Hypothalamus (tissue), 51 donors: Measurements from ENCODE around the gene FUT8.

ENCODE experiments used
- DNase-seq, 51 donors: peaks; one replicate each; lab custom pipeline; 2025; lab: John Stamatoyannopoulos, UW

FUT8 gene

DNA sequence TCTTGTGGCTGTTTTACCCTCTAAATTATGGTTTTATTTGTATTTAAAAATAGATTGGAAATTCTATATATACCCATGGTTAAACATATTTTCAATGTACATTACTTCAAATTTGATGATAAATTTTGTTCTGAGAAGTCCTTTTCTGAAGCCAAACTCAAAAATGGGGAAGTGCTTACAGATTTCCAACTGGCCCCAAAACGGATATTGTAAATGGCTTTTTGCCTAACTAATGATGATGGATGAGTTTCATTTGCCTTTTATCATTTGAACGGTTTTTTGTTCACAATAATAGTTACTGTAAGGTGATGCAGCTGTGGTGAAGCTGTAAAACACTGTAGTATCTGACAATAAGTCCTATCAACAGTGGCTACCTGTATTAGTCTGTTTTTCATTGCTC is 136.9 kb downstream of the FUT8 start:
- DNase-seq: no peak

DNA sequence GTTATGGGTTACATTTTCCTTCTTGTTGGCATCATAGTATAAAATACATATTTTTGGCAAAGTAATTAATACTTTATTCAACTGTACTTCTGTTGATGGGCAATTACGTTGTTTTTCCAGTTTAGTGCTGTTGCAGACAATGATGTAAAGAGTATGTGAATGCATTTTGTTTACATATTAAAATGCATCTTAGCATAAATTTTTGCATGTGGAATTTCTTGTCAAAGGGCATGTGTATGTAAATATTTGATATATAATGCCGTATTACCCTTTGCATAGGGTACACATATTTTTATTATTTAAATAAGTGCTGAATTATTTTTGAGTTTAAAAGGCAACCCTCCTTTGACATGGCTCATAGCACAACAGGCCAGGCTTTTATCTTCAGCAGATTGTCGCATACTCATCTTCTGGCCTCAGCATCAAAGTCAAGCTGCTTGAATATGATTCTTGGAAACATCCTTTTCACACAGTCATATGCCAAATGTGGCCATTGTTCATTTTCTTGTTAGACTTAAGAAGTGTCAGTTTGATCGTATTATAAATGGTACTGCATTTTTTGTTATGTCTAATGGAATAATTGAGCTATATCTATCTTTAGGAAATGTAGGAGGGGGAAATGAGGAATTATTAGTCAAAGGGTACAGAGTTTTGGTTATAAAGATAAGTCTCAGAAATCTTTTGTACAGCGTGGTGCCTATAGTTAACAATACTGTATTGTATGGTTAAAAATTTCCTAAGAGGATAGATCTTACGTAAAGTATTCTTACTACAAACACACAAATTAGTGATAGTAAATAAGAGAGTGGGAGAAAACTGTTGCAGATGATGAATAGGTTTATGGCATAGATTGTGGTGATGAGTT is 138.5 kb downstream of the FUT8 start:
- DNase-seq: no peak

DNA sequence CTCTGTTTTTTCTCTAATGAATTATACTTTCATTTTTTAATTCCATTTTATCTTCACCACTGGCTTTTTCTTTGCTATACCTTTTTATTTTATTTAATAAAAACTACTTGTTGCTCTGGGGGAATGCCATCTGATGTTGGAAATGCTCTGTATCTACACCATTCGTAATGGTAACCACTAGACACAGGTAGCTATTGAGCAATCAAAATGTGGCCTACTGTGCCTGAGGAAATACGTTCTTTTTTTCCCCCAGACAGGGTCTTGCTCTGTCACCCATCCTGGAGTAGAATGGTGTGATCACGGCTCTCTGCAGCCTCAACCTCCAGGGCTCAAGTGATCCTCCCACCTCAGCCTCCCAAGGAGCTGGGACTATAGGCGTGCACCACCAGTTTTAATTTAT is 140.2 kb downstream of the FUT8 start:
- no peak for DNase-seq

DNA sequence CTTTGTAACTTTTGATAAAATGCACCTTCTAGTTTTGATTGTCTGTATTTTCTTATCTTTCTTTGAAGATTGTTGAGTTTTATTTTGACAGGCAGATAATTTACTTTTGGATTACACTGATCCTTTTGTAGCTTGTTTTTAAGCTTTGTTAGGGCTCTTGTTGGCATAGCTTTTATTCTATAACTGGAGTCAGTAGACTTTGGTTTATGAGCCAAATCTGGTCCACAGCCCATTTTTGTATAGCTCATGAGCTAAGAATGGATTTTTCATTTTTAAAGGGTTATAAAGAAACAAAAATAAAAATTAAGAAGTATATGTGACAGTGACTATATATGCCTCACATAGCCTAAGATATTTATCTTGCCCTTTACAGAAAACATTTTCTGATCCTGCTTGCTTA is 142.3 kb downstream of the FUT8 start:
- no peak for DNase-seq

DNA sequence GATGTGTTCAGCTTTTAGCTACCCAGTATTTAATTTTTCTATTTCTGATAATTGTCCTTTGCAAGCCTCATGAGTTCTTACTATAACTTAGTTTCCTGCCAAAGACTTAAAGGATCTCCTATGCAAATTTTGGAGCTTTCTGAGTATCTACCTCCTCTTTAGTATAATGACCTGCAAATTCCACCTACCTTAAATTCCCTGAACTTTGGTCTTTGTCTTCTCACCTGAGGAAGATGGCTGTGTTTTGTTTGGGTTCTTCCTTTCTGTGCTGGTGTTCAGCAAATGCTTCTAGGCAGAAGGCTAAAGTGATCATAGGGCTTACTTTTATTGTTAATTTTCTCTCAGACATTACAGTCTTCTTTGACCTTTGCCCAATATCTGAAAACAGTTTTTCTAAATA is 142.8 kb downstream of the FUT8 start:
- no peak for DNase-seq

DNA sequence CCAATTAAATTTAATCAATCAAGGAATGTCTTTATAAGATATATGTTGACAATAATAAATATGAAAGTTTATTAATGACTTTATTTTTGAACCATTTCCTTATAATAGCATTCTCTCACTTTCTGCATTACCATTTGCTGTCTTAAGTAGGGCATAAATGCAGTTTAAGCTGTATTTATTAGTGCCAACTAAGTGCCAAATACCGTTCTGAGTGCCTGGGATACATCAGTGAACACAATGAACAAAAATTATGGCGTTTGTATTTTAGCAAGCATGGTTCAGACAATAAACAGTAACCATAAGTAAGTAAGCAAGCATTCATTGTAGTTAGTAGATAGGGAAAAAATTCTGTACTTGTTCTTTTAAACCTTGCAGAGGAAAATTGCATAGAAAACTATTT is 145.8 kb downstream of the FUT8 start:
- no peak for DNase-seq

DNA sequence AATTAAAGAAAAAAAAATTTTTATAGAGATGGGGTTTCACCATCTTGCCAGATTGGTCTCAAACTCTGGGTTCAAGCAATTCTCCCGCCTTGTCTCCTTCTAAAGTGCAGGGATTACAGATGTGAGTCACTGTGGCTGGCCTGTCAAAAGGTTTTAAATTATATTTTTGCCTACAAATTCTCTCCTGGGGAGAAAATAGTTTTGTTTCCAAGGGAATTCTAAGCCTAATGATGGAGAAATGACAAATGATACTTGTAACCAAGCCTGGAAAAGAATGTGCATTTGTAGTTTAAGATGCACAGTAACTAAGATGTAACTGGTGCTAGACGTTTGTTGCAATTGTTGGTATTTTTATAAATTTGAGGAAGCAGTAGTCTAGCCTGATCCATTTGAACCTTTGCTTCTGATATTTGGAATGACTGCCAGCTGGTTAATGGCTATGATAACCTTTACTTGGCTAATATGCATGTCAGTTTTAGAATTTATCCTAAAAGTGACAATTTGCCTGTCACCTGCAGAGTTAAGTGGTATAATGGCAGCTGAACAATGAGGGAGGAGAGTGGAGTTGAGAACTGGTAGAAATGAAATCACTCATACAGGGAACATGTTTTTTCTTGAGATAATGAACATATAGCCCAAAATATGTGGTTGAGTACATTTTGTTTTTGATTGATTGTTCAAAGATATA is 148.0 kb downstream of the FUT8 start:
- DNase-seq: no peak

DNA sequence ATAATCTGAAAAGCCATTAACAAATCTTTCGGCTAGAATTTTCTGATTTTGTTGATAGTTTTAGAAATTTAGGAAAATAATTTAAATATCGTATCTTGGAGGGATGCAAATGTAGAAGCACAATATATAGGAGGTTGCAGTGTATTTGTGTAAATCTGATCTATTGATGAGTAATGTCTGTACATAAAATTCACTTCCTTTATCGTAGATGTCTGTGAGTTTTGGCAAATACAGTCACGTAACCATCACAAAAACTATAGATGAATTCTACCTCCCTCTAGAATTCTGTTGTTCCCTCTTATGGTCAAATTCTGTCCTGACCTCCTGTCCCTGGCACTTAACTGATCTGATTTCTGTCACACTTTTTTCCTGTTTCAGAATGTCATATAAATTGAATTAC is 151.8 kb downstream of the FUT8 start:
- no peak for DNase-seq

DNA sequence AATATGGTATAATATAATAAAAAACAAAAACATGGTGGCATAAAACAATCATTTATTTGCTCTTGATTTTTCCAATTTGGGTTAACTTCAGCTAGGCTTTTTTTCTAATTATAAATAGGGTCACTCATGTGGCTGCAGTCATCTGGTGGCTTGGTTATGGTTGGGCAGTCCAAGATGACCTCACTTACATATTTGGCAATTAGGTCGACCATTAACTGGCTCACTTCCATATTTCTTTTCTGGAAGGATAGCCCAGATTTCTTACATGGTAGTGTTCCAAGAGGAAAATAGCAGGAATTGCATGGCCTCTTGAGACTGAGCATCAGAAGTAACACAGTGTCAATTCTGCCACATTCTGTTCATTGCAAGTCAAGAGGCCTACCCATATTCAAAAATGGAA is 153.4 kb downstream of the FUT8 start:
- DNase-seq: no peak

DNA sequence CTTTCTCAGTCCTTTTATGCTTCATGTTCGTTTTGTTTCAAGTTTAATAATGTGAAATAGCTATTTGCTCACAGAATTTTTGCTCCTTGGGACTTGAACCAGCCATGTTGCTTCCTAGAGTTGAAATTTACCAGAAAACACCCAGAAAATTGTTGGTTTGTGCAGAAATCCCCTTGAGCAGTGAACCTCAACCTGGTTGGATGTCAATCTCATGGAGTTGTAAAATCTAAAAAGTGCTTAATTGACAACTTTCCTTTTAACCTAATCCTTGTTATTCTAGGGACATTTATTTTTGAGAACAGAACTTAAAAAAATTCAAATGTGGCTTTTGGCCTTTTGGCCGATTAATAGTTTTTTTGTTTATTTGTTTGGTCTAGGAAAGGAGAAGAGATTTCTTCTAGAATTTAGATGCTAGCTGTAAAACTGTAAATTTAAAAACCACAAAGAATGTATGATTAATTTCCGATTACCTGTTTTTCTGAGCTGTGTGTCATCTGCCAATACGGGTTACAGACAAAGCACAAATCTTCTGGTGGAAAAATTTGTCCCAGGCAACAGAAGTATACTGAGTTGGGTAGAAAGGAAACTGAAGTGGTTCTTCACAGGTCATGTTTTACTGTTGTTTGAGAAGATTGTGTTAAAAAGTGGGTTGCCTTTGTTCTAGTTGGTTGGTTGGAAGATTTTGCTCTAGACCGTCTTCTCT is 154.4 kb downstream of the FUT8 start:
- no peak for DNase-seq

DNA sequence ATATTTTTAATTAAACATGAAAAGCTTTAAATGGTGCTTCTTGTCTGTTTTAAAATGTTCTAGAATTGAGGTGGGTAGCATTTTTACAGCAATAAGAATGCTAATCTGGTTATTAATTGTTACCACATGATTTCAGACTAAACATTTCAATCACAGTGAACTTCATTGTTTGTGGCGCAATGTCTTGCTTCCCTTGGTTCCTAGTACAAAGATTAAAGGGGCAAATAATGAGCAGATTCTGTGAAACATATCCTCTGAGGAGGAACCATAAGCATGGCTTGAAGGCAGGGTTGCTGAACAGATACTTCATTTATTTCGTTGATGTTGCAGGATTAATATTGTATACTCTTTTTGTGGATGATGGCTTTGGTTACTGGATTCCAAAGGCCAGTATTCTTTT is 162.1 kb downstream of the FUT8 start:
- no peak for DNase-seq

DNA sequence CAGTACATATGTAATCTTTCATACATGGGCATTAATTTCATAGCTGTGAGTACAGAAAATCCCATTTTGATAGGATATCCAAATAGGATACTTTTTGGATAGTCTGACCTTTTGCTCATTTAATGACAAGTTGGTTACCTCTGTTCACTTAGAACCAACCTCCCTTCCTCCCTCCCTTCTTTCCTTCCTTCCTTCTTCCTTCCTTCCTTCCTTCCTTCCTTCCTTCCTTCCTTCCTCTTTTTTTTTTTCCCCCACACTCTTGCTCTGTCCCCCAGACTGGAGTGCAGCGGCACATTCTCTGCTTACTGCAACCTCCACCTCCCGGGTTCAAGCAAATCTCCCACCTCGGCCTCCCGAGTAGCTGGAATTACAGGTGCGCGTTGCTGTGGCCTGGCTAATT is 162.9 kb downstream of the FUT8 start:
- DNase-seq: no peak

DNA sequence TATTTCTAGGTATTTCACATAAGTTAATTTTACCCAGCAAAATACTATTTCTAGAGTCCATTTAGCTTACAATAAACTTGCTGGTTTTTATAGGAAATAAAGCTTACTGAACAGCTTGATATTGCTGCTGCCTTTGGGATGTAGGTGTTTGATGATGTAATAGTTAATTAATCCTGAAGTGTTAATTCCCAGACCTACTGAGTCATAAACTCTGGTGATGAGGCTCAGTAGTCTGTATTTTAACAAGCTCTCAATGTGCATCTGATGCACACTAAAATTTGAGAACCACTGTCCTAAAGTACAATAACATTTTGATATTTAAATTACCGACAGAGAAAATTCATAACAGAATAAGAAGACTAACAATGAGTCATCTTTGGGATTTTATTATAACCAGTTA is 168.4 kb downstream of the FUT8 start:
- no peak for DNase-seq

DNA sequence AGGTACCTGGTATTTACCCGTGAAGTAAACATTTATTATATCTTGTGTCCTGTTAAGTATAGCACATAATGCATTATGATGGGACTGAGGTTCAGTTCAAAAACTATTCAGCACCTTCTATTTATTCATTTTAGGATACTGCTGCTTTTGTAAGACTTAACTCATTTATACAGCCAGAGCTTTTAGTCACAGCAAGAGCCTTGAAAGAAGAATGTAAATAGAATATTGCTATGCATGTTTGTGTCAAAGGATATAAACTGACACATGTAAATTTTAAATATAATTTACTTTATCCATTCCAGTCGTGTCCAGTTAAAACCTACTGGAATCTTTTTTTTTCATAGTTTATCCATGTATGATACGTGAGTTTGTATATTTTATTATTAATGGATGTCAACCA is 168.8 kb downstream of the FUT8 start:
- no peak for DNase-seq

DNA sequence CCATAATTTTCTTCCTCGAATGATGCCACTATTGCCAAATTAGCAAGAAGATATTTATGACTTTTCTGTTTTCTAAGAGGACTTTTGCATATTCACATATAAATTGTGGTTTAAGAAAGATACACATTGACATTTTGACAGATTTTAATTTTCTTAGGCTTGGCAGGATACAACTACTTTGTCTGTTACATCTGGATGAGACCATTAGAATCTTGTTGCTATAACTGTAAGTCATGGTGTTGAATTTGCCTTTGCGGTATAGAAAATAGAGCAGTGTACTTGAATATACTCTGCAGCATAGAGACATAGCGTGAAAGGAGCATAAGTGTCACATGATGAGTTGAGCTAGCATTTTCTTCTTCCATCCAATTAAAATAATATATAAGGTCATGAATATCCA is 169.3 kb downstream of the FUT8 start:
- no peak for DNase-seq

DNA sequence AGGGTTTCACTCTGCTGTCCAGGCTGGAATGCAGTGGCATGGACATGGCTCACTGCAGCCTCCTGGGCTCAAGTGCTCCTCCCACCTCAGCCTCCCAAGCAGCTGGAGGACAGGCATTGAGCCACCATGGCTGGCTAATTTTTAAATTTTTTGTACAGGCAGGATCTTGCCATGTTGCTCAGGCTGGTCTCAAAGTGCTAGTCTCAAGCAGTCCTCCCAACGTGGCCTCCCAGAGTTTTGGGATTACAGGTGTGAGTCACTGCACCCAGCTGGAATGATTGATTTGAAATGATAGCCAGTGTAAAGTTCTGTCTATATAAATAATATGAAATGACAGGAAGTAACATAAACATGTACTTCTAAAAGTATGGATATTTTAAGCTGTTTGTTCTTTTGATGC is 172.7 kb downstream of the FUT8 start:
- DNase-seq: no peak

DNA sequence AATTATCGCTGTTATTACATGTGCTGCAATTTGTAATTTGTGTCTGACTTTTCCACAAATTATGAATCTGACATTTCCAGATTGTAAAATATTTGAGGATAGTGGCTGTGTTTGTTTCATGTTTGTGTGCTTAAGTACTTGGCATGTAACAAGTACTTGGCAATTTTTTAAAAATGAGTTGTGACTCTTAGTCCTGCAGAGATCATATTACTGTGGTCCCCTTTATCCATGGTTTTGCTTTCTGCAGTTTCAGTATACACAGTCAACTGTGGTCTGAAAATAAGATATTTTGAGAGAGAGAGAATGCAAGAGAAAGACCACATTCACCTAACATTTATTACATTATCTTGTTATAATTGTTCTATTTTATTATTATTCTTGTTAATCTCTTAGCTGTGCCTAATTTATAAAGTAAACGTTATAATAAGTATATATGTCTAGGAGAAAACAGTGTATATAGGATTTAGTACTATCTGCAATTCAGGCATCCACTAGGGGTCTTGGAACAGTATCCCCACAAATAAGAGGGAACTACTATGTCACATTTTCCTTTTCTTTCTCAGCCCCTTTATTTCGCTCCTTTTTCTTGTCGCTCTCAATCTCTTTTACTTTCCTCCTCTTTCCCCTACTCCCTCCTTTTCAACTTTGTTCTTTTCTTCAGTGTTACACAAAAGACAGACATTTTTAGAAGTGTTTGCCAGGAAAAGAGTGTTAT is 176.1 kb downstream of the FUT8 start:
- DNase-seq: no peak

DNA sequence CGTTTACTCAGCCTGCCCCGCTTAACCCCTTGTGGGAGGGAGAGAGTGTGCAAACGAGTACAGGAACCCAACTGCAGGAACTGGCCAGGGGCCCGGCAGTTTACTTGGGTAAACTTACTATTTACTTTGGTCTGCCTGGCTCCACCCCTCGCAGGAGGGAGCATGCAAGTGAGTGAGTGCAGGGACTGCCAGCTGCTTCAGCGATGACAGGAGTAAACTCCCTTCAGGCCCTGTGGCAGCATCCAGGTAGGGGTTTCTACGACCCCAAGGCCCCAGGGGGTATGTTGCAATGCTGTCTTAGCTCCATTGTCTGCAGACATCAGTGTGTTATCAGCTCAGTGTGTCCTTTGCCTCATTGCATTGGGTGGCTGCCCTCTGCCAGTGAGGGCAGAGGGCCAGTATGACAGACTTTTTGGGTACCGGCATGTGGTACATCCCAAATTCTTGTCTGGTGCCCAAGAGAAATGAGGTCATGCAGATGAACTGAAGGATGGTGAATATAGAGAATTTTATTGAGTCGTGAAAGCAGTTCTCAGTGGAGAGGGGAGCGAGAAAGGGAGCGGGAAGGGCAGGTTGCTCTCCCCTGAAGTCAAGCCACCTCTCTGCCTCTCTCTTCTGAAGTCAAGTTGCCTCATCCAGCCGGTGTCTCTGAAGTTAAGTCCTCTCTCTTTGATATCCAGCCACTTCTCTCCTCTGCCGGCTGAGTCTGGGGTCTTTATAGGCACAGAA is 181.8 kb downstream of the FUT8 start:
- no peak for DNase-seq

DNA sequence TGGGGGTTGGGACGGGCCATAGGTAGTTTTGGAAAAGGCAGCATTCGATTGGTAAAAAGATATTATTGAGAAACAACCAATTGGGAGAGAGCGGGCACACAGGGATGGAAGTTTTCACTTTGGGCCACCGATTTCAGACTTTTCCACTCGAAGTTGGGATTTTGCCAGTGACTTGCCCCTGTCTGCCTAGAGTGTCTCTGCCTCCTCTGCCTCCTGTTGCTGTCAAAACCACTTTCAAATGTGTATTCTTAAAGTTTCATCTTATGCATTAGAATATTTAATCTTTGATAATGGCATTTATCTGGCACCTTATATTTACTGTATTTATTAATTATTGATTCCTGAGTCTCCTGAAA is 182.3 kb downstream of the FUT8 start:
- no peak for DNase-seq

DNA sequence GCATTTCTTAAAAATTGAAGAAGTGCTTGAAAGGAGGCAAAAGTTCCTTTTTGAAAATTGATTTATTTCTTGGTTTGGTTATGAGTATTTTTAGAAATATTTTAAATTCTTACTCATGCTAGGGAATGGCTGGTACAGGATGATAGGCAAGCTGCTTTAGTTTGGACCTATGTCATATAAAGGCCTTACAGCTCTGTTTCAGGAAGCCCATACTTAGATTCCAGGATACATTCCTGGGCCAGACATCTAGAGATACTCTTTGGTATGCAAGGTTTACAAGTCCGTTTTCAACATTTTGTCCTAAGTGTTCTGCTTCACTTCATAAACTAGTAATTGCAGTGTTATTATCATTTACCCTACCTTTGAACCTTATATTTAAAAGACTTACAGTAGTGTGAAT is 186.8 kb downstream of the FUT8 start:
- DNase-seq: no peak

DNA sequence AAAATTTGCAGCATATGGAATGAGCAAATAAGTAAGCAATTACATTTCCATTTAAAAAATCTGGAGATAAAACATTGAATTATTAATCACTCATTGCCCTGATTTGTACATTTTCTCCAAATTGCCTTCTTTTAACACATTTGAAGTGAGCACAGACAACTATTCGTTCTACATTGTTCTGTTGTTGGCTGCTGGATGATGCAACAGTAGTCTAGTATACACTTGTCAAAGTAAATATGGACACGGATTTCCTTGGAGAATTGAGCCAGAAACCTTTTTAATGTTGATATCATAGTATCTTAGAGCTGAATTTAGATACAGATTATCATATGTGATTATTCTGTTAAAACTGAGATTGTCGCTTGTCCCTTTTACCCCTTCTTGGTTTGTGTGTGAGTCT is 188.2 kb downstream of the FUT8 start:
- DNase-seq: no peak
